Measurements from ENCODE around the gene CUL9. TPM values are rescaled to one million over a fixed set of nuclear protein-coding genes. Genes with fewer than 3 reads are reported as not detected.

CUL9 gene
- total RNA-seq, 1 donor from 2014 or later, result 51.6 TPM

DNA sequence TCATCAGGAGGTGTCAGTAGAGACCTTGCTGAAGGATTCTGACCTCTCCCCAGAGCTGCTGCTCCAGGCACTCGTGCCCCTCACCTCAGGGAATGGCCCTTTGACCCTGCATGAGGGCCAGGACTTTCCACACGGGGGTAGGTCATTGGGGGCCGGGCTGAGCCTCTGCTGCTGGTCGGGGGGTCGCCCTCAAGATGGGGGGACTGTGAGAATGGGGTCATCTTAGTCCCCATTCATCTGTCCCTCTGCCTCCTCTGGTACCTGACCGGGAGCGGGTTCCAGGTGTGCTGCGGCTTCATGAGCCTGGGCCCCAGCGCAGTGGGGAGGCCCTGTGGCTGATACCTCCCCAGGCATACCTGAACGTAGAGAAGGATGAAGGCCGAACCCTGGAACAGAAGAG, 31.4 kb downstream of the CUL9 start:
- TF ChIP-seq, protein P1, sequence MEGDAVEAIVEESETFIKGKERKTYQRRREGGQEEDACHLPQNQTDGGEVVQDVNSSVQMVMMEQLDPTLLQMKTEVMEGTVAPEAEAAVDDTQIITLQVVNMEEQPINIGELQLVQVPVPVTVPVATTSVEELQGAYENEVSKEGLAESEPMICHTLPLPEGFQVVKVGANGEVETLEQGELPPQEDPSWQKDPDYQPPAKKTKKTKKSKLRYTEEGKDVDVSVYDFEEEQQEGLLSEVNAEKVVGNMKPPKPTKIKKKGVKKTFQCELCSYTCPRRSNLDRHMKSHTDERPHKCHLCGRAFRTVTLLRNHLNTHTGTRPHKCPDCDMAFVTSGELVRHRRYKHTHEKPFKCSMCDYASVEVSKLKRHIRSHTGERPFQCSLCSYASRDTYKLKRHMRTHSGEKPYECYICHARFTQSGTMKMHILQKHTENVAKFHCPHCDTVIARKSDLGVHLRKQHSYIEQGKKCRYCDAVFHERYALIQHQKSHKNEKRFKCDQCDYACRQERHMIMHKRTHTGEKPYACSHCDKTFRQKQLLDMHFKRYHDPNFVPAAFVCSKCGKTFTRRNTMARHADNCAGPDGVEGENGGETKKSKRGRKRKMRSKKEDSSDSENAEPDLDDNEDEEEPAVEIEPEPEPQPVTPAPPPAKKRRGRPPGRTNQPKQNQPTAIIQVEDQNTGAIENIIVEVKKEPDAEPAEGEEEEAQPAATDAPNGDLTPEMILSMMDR (IDR thresholded peaks at IDR 0.05; ENCODE audit: partially characterized antibody, unreplicated experiment), result no peak
- H3K27ac Mint-ChIP-seq (ENCODE audit: unreplicated experiment), result no peak overlapping the region
- peaks cover 16% of the 10 kb centered on the region for H3K4me1 Mint-ChIP-seq (ENCODE audit: low read depth, unreplicated experiment)
- no peaks in the 10 kb centered on the region for H3K36me3 Mint-ChIP-seq (ENCODE audit: unreplicated experiment)
- peaks cover 2% of the 10 kb centered on the region for H3K9me3 Mint-ChIP-seq (ENCODE audit: unreplicated experiment)
- H3K27me3 Mint-ChIP-seq (ENCODE audit: unreplicated experiment), result peaks cover 6% of the 10 kb centered on the region
- DNase-seq, result no peak
- no peak overlapping the region for H3K4me3 Mint-ChIP-seq (ENCODE audit: unreplicated experiment)

- Mint-ChIP-seq H3K9me3 (ENCODE audit: unreplicated experiment) (peaks cover 2% of the 10 kb centered on the region), H3K4me3 (ENCODE audit: unreplicated experiment) (no peak overlapping the region), H3K36me3 (ENCODE audit: unreplicated experiment) (no peaks in the 10 kb centered on the region), H3K4me1 (ENCODE audit: low read depth, unreplicated experiment) (peaks cover 16% of the 10 kb centered on the region), H3K27me3 (ENCODE audit: unreplicated experiment) (peaks cover 11% of the 10 kb centered on the region), H3K27ac (ENCODE audit: unreplicated experiment) (no peak overlapping the region)
- TF ChIP-seq, protein P1 (IDR thresholded peaks at IDR 0.05; ENCODE audit: partially characterized antibody, unreplicated experiment), result no peak
- no peak for DNase-seq
These were observed 33.1 kb downstream of the CUL9 start for GRCh38 chr6:43215066-43215465.

DNA sequence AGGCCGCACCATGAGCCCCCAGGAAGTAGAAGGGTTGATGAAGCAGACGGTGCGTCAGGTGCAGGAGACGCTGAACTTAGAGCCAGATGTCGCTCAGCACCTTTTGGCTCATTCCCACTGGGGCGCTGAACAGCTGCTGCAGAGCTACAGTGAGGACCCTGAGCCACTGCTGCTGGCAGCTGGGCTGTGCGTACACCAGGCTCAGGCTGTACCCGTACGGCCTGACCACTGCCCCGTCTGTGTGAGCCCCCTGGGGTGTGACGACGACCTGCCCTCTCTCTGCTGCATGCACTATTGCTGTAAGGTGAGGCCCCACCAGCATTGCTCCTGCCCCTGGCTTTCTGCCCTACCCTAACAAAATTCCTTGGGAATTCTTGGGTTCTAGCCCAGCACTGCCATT, 34.2 kb downstream of the CUL9 start:
- peak; percentile 35 for DNase-seq
- Mint-ChIP-seq H3K4me3 (ENCODE audit: unreplicated experiment) (peak overlapping the region; percentile 58), H3K4me1 (ENCODE audit: low read depth, unreplicated experiment) (peaks cover 16% of the 10 kb centered on the region), H3K9me3 (ENCODE audit: unreplicated experiment) (peaks cover 2% of the 10 kb centered on the region), H3K27me3 (ENCODE audit: unreplicated experiment) (peaks cover 11% of the 10 kb centered on the region), H3K27ac (ENCODE audit: unreplicated experiment) (no peak overlapping the region), H3K36me3 (ENCODE audit: unreplicated experiment) (no peaks in the 10 kb centered on the region)
- TF ChIP-seq, protein P1 (IDR thresholded peaks at IDR 0.05; ENCODE audit: partially characterized antibody, unreplicated experiment), result no peak

DNA sequence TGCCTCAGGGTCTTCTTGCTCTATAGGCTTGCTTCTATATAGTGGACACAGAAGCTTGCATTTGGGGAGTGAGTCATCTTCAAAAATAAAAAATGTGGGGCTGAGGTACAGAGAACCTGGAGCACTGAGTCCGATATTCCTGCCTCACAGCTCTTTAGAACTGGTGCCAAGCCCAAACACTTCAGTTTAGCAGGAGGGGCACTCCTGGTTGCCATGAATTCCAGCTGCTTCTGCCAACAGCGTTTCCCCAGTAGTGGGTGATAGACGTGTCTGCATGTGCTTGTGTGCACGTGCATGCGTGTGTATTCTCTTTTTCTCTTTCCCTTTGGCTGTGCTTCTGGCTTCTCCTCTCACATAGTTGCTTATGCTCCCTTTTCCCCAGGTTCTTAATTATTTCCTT, 35.4 kb downstream of the CUL9 start:
- DNase-seq, result no peak
- Mint-ChIP-seq H3K27ac (ENCODE audit: unreplicated experiment) (no peak overlapping the region), H3K36me3 (ENCODE audit: unreplicated experiment) (no peaks in the 10 kb centered on the region), H3K27me3 (ENCODE audit: unreplicated experiment) (peaks cover 15% of the 10 kb centered on the region), H3K4me3 (ENCODE audit: unreplicated experiment) (no peak overlapping the region), H3K9me3 (ENCODE audit: unreplicated experiment) (peaks cover 2% of the 10 kb centered on the region), H3K4me1 (ENCODE audit: low read depth, unreplicated experiment) (peaks cover 16% of the 10 kb centered on the region)
- TF ChIP-seq, protein P1 (IDR thresholded peaks at IDR 0.05; ENCODE audit: partially characterized antibody, unreplicated experiment), result no peak

- TF ChIP-seq, protein P1 (IDR thresholded peaks at IDR 0.05; ENCODE audit: partially characterized antibody, unreplicated experiment), result no peak
- H3K4me3 Mint-ChIP-seq (ENCODE audit: unreplicated experiment), result no peak overlapping the region
- H3K36me3 Mint-ChIP-seq (ENCODE audit: unreplicated experiment), result no peaks in the 10 kb centered on the region
- H3K27me3 Mint-ChIP-seq (ENCODE audit: unreplicated experiment), result peaks cover 19% of the 10 kb centered on the region
- H3K27ac Mint-ChIP-seq (ENCODE audit: unreplicated experiment), result no peak overlapping the region
- DNase-seq, result no peak
- peaks cover 2% of the 10 kb centered on the region for H3K9me3 Mint-ChIP-seq (ENCODE audit: unreplicated experiment)
- peaks cover 15% of the 10 kb centered on the region for H3K4me1 Mint-ChIP-seq (ENCODE audit: low read depth, unreplicated experiment)
These were observed 37.1 kb downstream of the CUL9 start for GRCh38 chr6:43219119-43219518.
